Activated T-cell treated with anti-CD3 and anti-CD28 coated beads, Interleukin-2, amount 50 U/mL, for 72 hours (primary cell): Measurements from ENCODE around the gene TACR1. TPM values are rescaled to one million over a fixed set of nuclear protein-coding genes. Genes with fewer than 3 reads are reported as not detected.
"Not testable (repeated sequence)": the region's sequence is repeated elsewhere in the genome, so short reads cannot be mapped to it uniquely, and the experiment has no call there.

Experiments
- ATAC-seq, 2 donors: fragments of 150-1000 bp; cut with Tn5 transposase; replicated peaks in 1 of 2; 2 replicates each; pipeline ENCODE4 v1.10.0; 2021; ENCODE audit warnings: moderate library complexity in 2 of 2, mild to moderate bottlenecking in 1 of 2
- DNase-seq, 2 donors: peaks; one replicate each; pipeline ENCODE4 v3.0.0; 2021 to 2022; ENCODE audit warnings: mixed read lengths in 1 of 2
- H3K27ac Mint-ChIP-seq: one replicate; pipeline ENCODE4 v1.8.0; 2022; ENCODE audit warnings: mild to moderate bottlenecking, moderate library complexity, mixed read lengths
- H3K27me3 Mint-ChIP-seq: one replicate; pipeline ENCODE4 v1.8.0; 2022; ENCODE audit warnings: low read depth, mixed read lengths
- H3K36me3 Mint-ChIP-seq, 2 donors: one replicate each; pipeline ENCODE4 v1.8.0; 2022; ENCODE audit warnings: mixed read lengths in 2 of 2, mild to moderate bottlenecking in 1 of 2; ENCODE audit not compliant: insufficient read depth in 2 of 2
- H3K4me1 Mint-ChIP-seq: one replicate; pipeline ENCODE4 v1.8.0; 2022; ENCODE audit warnings: low read depth, mixed read lengths
- H3K4me3 Mint-ChIP-seq, 2 donors: one replicate each; pipeline ENCODE4 v1.8.0; 2022; ENCODE audit warnings: mild to moderate bottlenecking in 2 of 2, mixed read lengths in 2 of 2, moderate library complexity in 2 of 2
- H3K9me3 Mint-ChIP-seq, 2 donors: one replicate each; pipeline ENCODE4 v1.8.0; 2022; ENCODE audit warnings: mixed read lengths in 2 of 2
- total RNA-seq, 2 donors: library from RNA; stranded (reverse); gene quantifications; one replicate each; pipeline ENCODE4 v1.2.3, GENCODE V29; 2022

Gene TACR1, protein sequence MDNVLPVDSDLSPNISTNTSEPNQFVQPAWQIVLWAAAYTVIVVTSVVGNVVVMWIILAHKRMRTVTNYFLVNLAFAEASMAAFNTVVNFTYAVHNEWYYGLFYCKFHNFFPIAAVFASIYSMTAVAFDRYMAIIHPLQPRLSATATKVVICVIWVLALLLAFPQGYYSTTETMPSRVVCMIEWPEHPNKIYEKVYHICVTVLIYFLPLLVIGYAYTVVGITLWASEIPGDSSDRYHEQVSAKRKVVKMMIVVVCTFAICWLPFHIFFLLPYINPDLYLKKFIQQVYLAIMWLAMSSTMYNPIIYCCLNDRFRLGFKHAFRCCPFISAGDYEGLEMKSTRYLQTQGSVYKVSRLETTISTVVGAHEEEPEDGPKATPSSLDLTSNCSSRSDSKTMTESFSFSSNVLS
- total RNA-seq, result not detected

DNA sequence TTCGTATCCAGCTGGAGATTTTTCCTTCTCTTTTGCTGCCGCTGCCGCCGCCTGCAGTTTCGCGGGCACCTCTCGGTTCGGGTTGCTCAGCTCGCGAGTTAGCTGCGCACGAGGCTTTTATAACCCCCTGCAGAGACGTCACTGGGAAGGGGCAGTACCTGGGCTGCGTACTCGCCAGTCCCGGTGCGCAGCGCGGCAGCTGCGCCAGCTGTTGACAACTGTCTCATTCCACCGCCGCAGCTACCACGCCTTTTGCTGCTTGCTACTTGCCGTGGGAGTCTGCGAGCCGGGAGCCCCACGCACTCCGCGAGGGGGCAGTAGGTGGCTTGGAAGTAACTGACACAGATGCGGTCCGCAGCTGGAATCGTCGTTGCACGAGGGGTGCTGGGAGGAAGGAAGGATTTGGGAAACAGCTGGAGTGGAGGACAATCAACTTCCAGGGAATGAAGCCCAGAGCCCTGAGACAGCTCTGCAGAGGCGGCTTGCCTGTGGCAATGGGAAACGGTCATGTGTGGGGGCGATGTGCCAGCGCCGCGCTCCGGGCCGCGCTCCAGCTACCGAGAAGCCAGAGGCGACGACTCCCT, at the start of gene TACR1:
Gene TACR1 (minus strand): TSS at position 93 of the 584 bp plus-strand sequence. CDS start 586 bp downstream, outside the sequence.
- no peaks in the 10 kb centered on the region for H3K9me3 Mint-ChIP-seq
- DNase-seq (peak; percentile 58 to 70), ATAC-seq (peak; percentile 79 to 89)
- peaks cover 12% of the 10 kb centered on the region for H3K4me1 Mint-ChIP-seq
- H3K36me3 Mint-ChIP-seq, result no peaks in the 10 kb centered on the region
- peak within 1 kb of the TSS; percentile 69 to 80 for H3K4me3 Mint-ChIP-seq
- H3K27me3 Mint-ChIP-seq, result peaks cover 59% of the 10 kb centered on the region
- no peak within 1 kb of the TSS for H3K27ac Mint-ChIP-seq

DNA sequence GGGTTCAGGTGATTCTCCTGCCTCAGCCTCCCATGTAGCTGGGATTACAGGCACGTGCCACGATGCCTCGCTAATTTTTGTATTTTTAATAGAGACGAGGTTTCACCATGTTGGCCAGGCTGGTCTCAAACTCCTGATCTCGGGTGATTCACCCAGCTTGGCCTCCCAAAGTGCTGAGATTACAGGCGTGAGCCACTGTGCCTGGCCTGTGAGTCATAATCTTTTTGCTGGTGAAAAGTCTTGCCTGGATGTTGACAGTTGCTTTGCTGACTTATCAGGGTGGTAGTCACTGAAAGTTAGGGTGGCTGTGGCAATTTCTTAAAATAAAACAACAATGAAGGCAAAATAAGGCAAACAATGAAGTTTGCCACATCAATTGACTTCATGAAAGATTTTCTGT, 49.3 kb upstream of the TACR1 start:
- H3K36me3 Mint-ChIP-seq, H3K4me3 Mint-ChIP-seq, H3K27me3 Mint-ChIP-seq, H3K27ac Mint-ChIP-seq, ATAC-seq, DNase-seq, H3K4me1 Mint-ChIP-seq: not testable (repeated sequence)
- H3K9me3 Mint-ChIP-seq, result peaks cover 7 to 12% of the 10 kb centered on the region in 2 donors

DNA sequence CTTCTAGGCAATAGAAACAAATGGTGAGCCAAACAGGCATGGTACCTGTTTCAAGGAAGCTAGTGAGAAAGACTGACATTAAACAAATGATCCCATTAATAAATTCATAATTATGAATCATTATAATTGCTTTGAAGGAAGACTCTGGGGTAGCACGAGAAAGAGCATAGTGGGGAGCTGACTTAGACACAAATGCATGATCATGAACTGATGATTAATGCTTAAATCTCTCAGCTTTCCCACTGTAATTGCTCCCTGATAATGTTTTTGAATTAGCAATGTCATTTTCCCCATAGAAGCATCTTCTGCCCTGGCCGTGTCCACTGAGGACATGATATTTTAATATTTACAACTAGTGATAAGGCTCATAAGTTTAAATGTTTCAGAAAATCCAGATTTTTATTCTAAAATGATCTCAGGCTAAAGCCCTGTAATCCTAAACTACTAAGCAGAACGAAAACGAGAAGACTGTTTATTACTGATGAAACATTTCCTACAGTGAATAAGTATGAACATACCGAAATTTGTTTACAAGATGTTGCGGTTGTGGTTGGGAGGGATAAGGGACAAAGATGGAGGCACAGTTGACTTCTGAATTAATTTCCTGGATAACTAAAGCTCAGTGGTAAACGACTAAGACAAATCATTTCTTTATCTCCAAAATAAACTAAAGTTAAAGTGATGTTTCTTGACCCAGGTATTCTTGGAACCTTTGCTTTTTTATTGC, 47.3 kb upstream of the TACR1 start:
- DNase-seq, result no peak
- Mint-ChIP-seq H3K27ac (no peak overlapping the region), H3K4me1 (no peaks in the 10 kb centered on the region), H3K36me3 (peaks cover 1 to 7% of the 10 kb centered on the region in 2 donors), H3K4me3 (no peak overlapping the region), H3K27me3 (no peaks in the 10 kb centered on the region), H3K9me3 (peaks cover 9 to 15% of the 10 kb centered on the region in 2 donors)
- ATAC-seq, result no peak

DNA sequence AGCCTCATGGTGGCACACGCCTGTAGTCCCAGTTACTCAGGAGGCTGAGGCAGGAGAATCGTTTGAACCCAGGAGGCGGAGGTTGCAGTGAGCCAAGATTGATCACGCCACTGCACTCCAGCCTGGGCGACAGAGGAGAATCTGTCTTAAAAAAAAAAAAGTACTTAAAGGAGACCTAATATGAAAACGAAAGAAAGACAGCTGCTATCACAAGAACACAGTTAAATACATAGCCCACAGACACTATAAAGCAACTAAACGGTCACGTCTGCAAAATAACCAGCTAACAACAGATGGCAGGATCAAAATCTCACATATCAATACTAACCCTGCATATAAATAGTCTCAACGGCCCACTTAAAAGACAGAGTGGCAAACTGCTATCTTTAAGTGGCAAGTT, 43.9 kb upstream of the TACR1 start:
- DNase-seq, result no peak
- H3K36me3 Mint-ChIP-seq, result peaks cover 1 to 7% of the 10 kb centered on the region in 2 donors
- H3K4me1 Mint-ChIP-seq, result no peaks in the 10 kb centered on the region
- no peak overlapping the region for H3K27ac Mint-ChIP-seq
- H3K9me3 Mint-ChIP-seq, result peaks cover 3 to 7% of the 10 kb centered on the region in 2 donors
- no peak overlapping the region for H3K4me3 Mint-ChIP-seq
- ATAC-seq, result no peak
- no peaks in the 10 kb centered on the region for H3K27me3 Mint-ChIP-seq

DNA sequence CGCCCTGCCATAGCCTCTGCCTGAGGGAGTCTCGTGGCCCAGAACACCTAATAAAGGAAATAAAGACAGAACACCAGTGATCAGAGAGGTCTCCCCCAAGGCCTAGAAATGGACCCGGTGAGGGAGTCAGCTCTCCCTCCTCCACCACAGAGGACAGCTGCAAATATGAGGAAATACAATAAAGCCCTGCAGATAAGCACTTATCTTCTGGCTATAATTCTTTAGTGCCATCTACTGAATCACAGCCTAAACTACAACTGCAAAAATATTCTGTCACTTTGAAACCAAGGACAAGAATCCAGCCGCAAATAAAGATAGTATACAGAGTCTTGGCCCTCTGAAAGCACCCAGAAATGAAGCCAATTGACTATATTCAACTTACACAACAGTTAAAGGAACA, 42.4 kb upstream of the TACR1 start:
- H3K27me3 Mint-ChIP-seq, result no peaks in the 10 kb centered on the region
- no peak overlapping the region for H3K4me3 Mint-ChIP-seq
- DNase-seq (no peak), ATAC-seq (no peak)
- H3K27ac Mint-ChIP-seq, result no peak overlapping the region
- H3K36me3 Mint-ChIP-seq, result peaks cover 1 to 7% of the 10 kb centered on the region in 2 donors
- peaks cover 3 to 7% of the 10 kb centered on the region in 2 donors for H3K9me3 Mint-ChIP-seq
- no peaks in the 10 kb centered on the region for H3K4me1 Mint-ChIP-seq

DNA sequence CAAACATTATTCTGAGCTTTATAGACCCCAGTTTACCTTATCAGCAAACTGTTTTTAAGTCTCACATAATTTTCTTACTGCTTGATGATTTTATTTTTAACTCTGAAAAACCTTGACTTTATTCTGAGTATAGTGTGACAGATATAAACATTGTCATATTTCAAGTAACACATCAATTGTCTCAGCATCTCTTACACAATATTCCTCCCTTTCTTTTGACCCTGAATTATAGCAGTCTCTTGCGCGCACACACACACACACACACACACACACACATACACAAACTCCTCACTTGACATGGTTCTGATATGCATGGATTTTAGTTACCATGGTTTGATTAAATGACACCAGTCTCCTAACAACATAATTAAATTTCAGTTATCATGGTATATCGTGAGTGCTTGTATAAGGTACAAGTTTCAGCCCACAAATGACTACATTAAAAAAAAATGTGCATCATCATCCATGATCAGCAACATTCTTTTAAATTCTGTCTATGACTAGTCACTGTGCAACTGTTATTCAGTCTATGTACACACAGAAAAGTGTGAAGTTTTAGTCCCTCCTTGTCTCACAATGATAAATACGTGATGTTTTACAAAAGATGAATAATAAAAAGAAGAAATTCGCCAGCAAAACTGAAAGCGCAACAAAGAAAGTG, 39.5 kb upstream of the TACR1 start:
- H3K4me1 Mint-ChIP-seq, result no peaks in the 10 kb centered on the region
- H3K27me3 Mint-ChIP-seq, result no peaks in the 10 kb centered on the region

DNA sequence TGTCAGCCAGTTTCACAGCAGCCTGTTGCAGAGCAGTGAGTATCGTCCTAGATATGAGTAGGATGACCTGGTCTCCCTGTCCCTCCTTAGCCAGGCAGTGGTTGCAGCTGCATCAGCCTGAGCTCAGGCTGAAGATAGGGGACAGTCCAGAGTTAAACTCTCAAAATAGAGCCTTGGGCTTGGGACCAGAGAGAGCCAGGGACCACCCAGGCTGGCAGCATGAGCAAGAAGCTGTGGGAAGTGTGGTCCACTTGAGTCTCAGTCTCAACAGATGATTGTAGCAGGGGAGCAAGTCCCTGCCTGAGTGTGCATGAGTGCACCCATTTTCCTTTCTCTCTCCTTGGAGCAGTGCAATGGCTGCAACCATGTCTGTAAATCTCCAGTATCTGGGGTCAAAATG, 38.0 kb upstream of the TACR1 start:
- Mint-ChIP-seq H3K9me3 (peaks cover 3 to 8% of the 10 kb centered on the region in 2 donors), H3K27ac (no peak overlapping the region), H3K4me3 (no peak overlapping the region)

More for the DNA sequence above, 39.5 kb upstream of the TACR1 start:
- peaks cover 6 to 9% of the 10 kb centered on the region in 2 donors for H3K9me3 Mint-ChIP-seq
- ATAC-seq, result no peak
- H3K4me3 Mint-ChIP-seq, result no peak overlapping the region
- H3K27ac Mint-ChIP-seq, result no peak overlapping the region
- DNase-seq, result no peak
- H3K36me3 Mint-ChIP-seq, result peaks cover 0 to 7% of the 10 kb centered on the region in 2 donors

DNA sequence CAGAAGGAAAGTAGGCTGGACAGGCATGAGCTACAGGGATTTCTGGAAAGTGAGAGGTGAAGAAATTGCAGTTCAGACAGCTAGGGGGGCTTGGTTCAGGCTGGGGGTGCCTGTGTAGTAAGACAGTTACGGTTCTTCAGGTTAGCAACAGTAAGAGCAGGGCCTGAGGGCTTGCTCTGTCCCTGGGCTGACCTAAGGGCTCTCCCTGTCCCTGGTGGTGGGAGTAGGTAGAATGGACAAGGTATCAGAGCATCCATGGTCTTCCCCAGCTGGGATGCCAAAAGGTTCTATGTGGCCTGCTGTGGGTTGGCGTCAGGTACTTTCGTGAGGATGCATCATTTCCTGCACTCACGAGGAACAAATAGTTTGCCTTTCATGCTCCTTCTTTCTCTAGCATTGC, 34.6 kb upstream of the TACR1 start:
- H3K27me3 Mint-ChIP-seq, result no peaks in the 10 kb centered on the region
- DNase-seq, result no peak
- peaks cover 3 to 6% of the 10 kb centered on the region in 2 donors for H3K9me3 Mint-ChIP-seq
- H3K4me3 Mint-ChIP-seq, result no peak overlapping the region
- no peak overlapping the region for H3K27ac Mint-ChIP-seq
- no peaks in the 10 kb centered on the region for H3K4me1 Mint-ChIP-seq
- H3K36me3 Mint-ChIP-seq, result no peaks in the 10 kb centered on the region
- no peak for ATAC-seq

More for the DNA sequence above, 38.0 kb upstream of the TACR1 start:
- DNase-seq (no peak), ATAC-seq (no peak)
- no peaks in the 10 kb centered on the region for H3K27me3 Mint-ChIP-seq
- H3K4me1 Mint-ChIP-seq, result no peaks in the 10 kb centered on the region
- peaks cover 0 to 3% of the 10 kb centered on the region in 2 donors for H3K36me3 Mint-ChIP-seq

DNA sequence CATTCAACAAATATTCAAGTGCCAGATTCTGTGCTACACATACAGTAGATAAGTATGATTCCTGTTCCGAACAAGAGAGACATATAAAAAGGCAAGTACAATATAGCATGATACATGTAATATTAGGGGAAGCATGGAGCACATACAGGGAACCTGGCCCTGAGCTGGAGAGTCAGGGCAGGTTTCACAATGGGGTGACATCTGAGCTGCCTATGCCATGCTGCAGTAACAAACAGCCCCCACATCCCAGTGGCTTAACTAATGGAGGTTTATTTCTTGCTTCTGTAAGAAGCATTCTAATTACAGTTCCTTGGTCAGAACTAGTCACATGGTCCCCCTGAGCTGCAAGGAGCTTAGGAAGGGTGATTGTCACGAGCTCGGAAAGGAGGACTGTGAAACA, 27.3 kb upstream of the TACR1 start:
- ATAC-seq (no peak), DNase-seq (no peak)
- peaks cover 0 to 2% of the 10 kb centered on the region in 2 donors for H3K9me3 Mint-ChIP-seq
- H3K36me3 Mint-ChIP-seq, result no peaks in the 10 kb centered on the region
- H3K4me3 Mint-ChIP-seq, result no peak overlapping the region
- H3K27ac Mint-ChIP-seq, result no peak overlapping the region
- H3K4me1 Mint-ChIP-seq, result no peaks in the 10 kb centered on the region
- no peaks in the 10 kb centered on the region for H3K27me3 Mint-ChIP-seq

DNA sequence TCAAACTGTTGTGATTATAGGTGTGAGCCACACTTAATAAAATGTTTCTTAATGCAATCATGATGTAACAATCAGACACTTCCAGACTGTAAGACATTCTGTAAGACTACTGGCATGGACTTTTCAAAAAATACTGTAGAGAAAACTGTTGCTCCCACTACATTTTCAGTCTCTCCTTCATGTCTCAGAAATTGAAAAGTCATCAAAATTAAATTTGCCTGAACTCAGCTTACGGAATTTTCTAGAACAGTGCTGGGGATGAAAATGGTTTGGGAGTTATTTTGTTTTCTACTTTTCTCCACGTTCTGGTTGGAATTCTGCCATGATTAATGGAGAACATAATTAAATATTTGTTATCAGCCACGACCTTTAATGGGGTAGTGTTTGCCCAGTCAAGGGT, 26.8 kb upstream of the TACR1 start:
- Mint-ChIP-seq H3K9me3 (peaks cover 0 to 2% of the 10 kb centered on the region in 2 donors), H3K27me3 (no peaks in the 10 kb centered on the region), H3K4me3 (no peak overlapping the region), H3K4me1 (no peaks in the 10 kb centered on the region), H3K36me3 (no peaks in the 10 kb centered on the region), H3K27ac (no peak overlapping the region)
- no peak for ATAC-seq
- no peak for DNase-seq

DNA sequence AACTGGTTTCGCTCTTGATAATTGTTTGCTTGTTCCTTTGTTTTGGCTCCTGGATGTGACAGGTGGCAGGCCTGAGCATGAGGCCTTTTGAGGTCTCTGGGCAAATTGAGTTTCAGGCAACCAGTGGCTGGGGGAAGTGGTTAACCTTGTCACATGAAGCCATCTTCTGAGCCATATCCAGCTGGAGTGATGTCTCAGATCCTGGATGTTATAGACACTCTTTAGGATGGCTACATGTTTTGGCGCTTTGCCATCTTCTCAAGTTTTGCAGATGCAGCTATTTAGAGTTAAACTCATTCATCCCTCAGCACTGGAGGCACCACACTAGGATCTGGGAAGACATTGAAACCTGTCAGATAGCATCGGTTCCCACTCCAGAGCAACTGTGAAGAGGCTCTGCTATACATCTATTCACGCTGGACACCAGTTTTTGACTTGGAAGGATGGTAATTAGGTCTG, 25.3 kb upstream of the TACR1 start:
- H3K9me3 Mint-ChIP-seq, result peaks cover 0 to 2% of the 10 kb centered on the region in 2 donors
- no peaks in the 10 kb centered on the region for H3K4me1 Mint-ChIP-seq
- no peaks in the 10 kb centered on the region for H3K36me3 Mint-ChIP-seq
- no peak overlapping the region for H3K27ac Mint-ChIP-seq
- DNase-seq (no peak), ATAC-seq (no peak)
- no peaks in the 10 kb centered on the region for H3K27me3 Mint-ChIP-seq
- H3K4me3 Mint-ChIP-seq, result no peak overlapping the region

DNA sequence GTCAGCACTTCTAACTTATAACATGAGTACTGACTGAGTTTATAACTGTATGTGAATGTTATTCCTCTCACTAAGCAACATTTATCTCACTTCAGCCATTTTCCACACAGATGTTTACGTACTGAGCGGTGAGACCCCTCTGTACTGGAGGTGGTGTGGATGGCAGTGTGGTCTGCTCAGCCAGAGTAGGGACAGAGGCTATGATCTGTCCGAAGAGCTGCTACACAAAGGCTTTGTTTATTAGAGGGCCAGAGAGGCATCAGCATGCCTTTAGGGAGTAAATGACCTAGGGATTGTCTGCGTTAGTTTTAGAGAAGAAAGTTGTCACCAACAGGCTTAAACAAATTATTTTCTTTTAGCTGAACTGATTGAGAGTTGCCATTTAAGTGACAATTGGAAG, 23.2 kb upstream of the TACR1 start:
- Mint-ChIP-seq H3K27ac (no peak overlapping the region), H3K4me3 (no peak overlapping the region), H3K4me1 (no peaks in the 10 kb centered on the region), H3K9me3 (no peaks in the 10 kb centered on the region), H3K36me3 (no peaks in the 10 kb centered on the region), H3K27me3 (no peaks in the 10 kb centered on the region)
- DNase-seq, result no peak
- ATAC-seq, result no peak

DNA sequence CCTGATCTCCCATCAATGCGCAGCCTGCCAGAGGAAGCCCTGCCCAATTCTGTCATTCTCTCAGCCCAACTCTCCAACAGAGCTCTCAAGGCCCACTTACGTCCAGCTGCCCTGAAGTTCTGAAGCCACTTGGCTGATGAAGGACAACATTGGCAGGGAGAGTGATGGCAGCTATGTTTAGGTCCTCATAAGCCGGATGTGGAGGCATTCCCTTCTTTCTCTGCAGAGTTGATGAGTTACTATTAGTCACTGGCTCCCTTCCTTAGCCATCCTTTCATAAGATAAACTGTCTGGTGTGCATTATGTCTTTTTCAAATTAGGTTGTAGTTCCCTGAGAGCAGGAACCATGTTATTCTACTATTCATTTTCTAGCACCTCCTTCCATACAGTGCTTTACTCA, 22.5 kb upstream of the TACR1 start:
- Mint-ChIP-seq H3K36me3 (no peaks in the 10 kb centered on the region), H3K4me1 (no peaks in the 10 kb centered on the region)
- DNase-seq, result no peak

More for the DNA sequence above, 22.5 kb upstream of the TACR1 start:
- no peaks in the 10 kb centered on the region for H3K27me3 Mint-ChIP-seq
- H3K27ac Mint-ChIP-seq, result no peak overlapping the region
- no peak for ATAC-seq
- no peaks in the 10 kb centered on the region for H3K9me3 Mint-ChIP-seq
- no peak overlapping the region for H3K4me3 Mint-ChIP-seq
